COLO668 (cell line): ENCODE results near the gene FKBP1B.
A peak's percentile ranks its signal among the peaks of the same experiment; 100 is the strongest.
"Not testable (repeated sequence)": the region's sequence is repeated elsewhere in the genome, so short reads cannot be mapped to it uniquely, and the experiment has no call there.

ENCODE experiments used
- DNase-seq: peaks from one replicate; lab custom pipeline; 2025; ENCODE audit not compliant: unreplicated experiment; lab: John Stamatoyannopoulos, UW

Gene FKBP1B

GRCh38 chr2:24049485-24050021 is at the start of gene FKBP1B:
TSS of gene FKBP1B (plus strand) at chr2:24049741. CDS start at chr2:24049850, 109 bp downstream.
- DNase-seq = peak; percentile 78

- no peak for DNase-seq
Observed at GRCh38 chr2:24007693-24008092, 41.8 kb upstream of the FKBP1B start.

GRCh38 chr2:24008672-24009366 is 40.7 kb upstream of the FKBP1B start:
- DNase-seq = no peak

GRCh38 chr2:24009367-24009679 is 40.2 kb upstream of the FKBP1B start:
- no peak for DNase-seq

- DNase-seq = no peak
Observed at GRCh38 chr2:24009680-24010476, 39.7 kb upstream of the FKBP1B start, which contains the start of gene MFSD2B. TSS of gene MFSD2B (plus strand) at chr2:24010085. CDS start at chr2:24010097, 12 bp downstream.

- no peak for DNase-seq
Observed at GRCh38 chr2:24010477-24011249, 38.9 kb upstream of the FKBP1B start.

GRCh38 chr2:24011250-24012104 is 38.1 kb upstream of the FKBP1B start:
- DNase-seq = no peak

- DNase-seq = no peak
Observed at GRCh38 chr2:24012521-24013188, 36.9 kb upstream of the FKBP1B start.

- not testable (repeated sequence) for DNase-seq
Observed at GRCh38 chr2:24014902-24015301, 34.6 kb upstream of the FKBP1B start.

GRCh38 chr2:24015562-24016375 is 33.8 kb upstream of the FKBP1B start:
- no peak for DNase-seq

- no peak for DNase-seq
Observed at GRCh38 chr2:24016376-24016761, 33.2 kb upstream of the FKBP1B start.

GRCh38 chr2:24016853-24017703 is 32.5 kb upstream of the FKBP1B start:
- DNase-seq = no peak

- no peak for DNase-seq
Observed at GRCh38 chr2:24017711-24018110, 31.8 kb upstream of the FKBP1B start.

- no peak for DNase-seq
Observed at GRCh38 chr2:24018241-24018640, 31.3 kb upstream of the FKBP1B start.

GRCh38 chr2:24019729-24020128 is 29.8 kb upstream of the FKBP1B start:
- no peak for DNase-seq

GRCh38 chr2:24020244-24020643 is 29.3 kb upstream of the FKBP1B start:
- no peak for DNase-seq

- DNase-seq = peak; percentile 22
Observed at GRCh38 chr2:24021122-24021998, 28.2 kb upstream of the FKBP1B start.
